Lung microvascular endothelial cell (primary cell): ENCODE data around the gene MRPS35. TPM values are rescaled to one million over a fixed set of nuclear protein-coding genes. Genes with fewer than 3 reads are reported as not detected.

ENCODE experiments used
- DNase-seq, 2 donors: peaks; one replicate each; pipeline versions ENCODE4 v3.0.0 to v3.0.0-alpha.2; 2010; ENCODE audit warnings: low read depth in 2 of 2
- total RNA-seq: library from RNA; depleted of rRNA; stranded (reverse); fragments of >200 nt; gene quantifications from 2 replicates; pipeline ENCODE4 v1.2.1, GENCODE V29; 2014

The MRPS35 gene
- total RNA-seq, result 29.2 and 30.3 TPM in 2 replicates

GRCh38 chr12:27710592-27711316 is at the start of gene MRPS35:
MRPS35 (plus strand) TSS chr12:27710832; CDS start chr12:27710844, 12 bp downstream.
- peak; percentile 95 to 98 for DNase-seq

GRCh38 chr12:27665704-27666103 is 44.9 kb upstream of the MRPS35 start:
- DNase-seq, result no peak

GRCh38 chr12:27666510-27666909 is 44.1 kb upstream of the MRPS35 start:
- DNase-seq, result no peak

- DNase-seq, result peak in 1 of 2 donors; percentile 40
Measured at GRCh38 chr12:27667540-27667939, 43.1 kb upstream of the MRPS35 start.

GRCh38 chr12:27672051-27672450 is 38.6 kb upstream of the MRPS35 start:
- DNase-seq, result no peak

- no peak for DNase-seq
Measured at GRCh38 chr12:27672643-27673042, 38.0 kb upstream of the MRPS35 start.

- DNase-seq, result no peak
Measured at GRCh38 chr12:27673101-27673718, 37.4 kb upstream of the MRPS35 start.

- no peak for DNase-seq
Measured at GRCh38 chr12:27674989-27675388, 35.6 kb upstream of the MRPS35 start.

- no peak for DNase-seq
Measured at GRCh38 chr12:27680619-27681018, 30.0 kb upstream of the MRPS35 start.

- peak in 1 of 2 donors; percentile 27 for DNase-seq
Measured at GRCh38 chr12:27682534-27682933, 28.1 kb upstream of the MRPS35 start.

- no peak for DNase-seq
Measured at GRCh38 chr12:27685274-27685673, 25.4 kb upstream of the MRPS35 start.

GRCh38 chr12:27686147-27686546 is 24.5 kb upstream of the MRPS35 start:
- DNase-seq, result no peak

- no peak for DNase-seq
Measured at GRCh38 chr12:27688671-27689070, 22.0 kb upstream of the MRPS35 start.

GRCh38 chr12:27689558-27690180 is 21.0 kb upstream of the MRPS35 start:
- DNase-seq, result no peak

- DNase-seq, result no peak
Measured at GRCh38 chr12:27693403-27693802, 17.2 kb upstream of the MRPS35 start.

GRCh38 chr12:27695556-27696292 is 14.9 kb upstream of the MRPS35 start:
- DNase-seq, result no peak

- DNase-seq, result no peak
Measured at GRCh38 chr12:27696293-27696652, 14.4 kb upstream of the MRPS35 start, which contains the start of gene REP15. REP15 (plus strand) TSS chr12:27696447; CDS start chr12:27696563, 116 bp downstream.

- DNase-seq, result no peak
Measured at GRCh38 chr12:27696864-27697564, 13.6 kb upstream of the MRPS35 start.

GRCh38 chr12:27703720-27704452 is 6.7 kb upstream of the MRPS35 start:
- peak; percentile 71 to 86 for DNase-seq

GRCh38 chr12:27705263-27705662 is 5.4 kb upstream of the MRPS35 start:
- DNase-seq, result no peak

GRCh38 chr12:27707216-27707615 is 3.4 kb upstream of the MRPS35 start:
- DNase-seq, result no peak
